Measurements from ENCODE around the gene VLDLR.

VLDLR gene

DNA sequence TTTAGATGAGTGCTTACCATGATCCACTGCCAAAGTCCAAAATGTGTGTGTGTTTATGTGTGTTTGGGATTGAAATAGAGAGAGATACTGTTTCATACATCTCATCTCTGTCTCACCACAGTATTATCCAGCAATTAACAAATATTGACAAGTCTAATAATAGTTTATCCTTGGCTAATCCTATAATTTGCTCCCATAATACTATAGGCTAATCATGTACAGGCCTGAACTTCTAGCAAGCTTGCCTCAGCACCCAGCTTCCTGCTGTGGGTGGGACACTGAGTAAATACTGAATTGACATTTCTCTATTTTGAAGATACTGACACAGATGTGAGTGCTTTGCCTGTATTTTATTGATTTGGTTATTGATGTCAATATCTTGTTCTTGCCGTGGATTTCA lies 60.4 kb downstream of the VLDLR start:
- TF ChIP-seq SIN3A (IDR thresholded peaks at IDR 0.05; ENCODE audit: borderline replicate concordance, insufficient read depth, low read length) (no peak), TAF1 (IDR thresholded peaks at IDR 0.05; ENCODE audit: borderline replicate concordance, insufficient read depth, low read length) (no peak), FOXP2 (optimal IDR thresholded peaks at IDR 0.05; ENCODE audit: borderline replicate concordance, extremely low read depth, extremely low read length, insufficient read depth) (no peak), POLR2AphosphoS5 (IDR thresholded peaks at IDR 0.05; ENCODE audit: low read depth, low read length) (no peak)
- TF ChIP-seq, protein P1, sequence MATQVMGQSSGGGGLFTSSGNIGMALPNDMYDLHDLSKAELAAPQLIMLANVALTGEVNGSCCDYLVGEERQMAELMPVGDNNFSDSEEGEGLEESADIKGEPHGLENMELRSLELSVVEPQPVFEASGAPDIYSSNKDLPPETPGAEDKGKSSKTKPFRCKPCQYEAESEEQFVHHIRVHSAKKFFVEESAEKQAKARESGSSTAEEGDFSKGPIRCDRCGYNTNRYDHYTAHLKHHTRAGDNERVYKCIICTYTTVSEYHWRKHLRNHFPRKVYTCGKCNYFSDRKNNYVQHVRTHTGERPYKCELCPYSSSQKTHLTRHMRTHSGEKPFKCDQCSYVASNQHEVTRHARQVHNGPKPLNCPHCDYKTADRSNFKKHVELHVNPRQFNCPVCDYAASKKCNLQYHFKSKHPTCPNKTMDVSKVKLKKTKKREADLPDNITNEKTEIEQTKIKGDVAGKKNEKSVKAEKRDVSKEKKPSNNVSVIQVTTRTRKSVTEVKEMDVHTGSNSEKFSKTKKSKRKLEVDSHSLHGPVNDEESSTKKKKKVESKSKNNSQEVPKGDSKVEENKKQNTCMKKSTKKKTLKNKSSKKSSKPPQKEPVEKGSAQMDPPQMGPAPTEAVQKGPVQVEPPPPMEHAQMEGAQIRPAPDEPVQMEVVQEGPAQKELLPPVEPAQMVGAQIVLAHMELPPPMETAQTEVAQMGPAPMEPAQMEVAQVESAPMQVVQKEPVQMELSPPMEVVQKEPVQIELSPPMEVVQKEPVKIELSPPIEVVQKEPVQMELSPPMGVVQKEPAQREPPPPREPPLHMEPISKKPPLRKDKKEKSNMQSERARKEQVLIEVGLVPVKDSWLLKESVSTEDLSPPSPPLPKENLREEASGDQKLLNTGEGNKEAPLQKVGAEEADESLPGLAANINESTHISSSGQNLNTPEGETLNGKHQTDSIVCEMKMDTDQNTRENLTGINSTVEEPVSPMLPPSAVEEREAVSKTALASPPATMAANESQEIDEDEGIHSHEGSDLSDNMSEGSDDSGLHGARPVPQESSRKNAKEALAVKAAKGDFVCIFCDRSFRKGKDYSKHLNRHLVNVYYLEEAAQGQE (IDR thresholded peaks at IDR 0.05; ENCODE audit: insufficient read depth in 1 of 2, low read depth in 2 of 2, low read length in 2 of 2), result no peak

DNA sequence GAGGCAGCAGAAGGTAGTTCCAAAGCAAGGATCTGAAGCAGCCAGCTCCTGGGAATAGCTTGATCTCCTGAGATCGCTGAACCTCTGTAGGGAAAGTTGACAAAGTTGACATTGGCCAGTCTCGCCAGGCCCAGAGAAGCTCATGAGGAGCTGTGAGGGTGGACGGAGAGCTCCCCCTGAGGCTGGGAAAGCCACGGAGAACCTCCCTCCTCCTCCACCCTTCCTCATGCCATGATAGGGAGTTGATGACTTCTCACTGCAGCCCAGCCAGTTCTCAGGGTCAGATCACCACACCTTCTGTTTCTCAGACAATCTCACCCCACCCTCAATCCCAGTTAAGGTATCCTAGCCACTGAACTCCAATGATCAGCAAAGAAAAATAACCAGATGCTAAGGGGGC lies 65.3 kb downstream of the VLDLR start:
- TF ChIP-seq SIN3A (IDR thresholded peaks at IDR 0.05; ENCODE audit: borderline replicate concordance, insufficient read depth, low read length) (no peak), POLR2AphosphoS5 (IDR thresholded peaks at IDR 0.05; ENCODE audit: low read depth, low read length) (no peak), TAF1 (IDR thresholded peaks at IDR 0.05; ENCODE audit: borderline replicate concordance, insufficient read depth, low read length) (no peak), FOXP2 (optimal IDR thresholded peaks at IDR 0.05; ENCODE audit: borderline replicate concordance, extremely low read depth, extremely low read length, insufficient read depth) (no peak)
- TF ChIP-seq, protein P1 (IDR thresholded peaks at IDR 0.05; ENCODE audit: insufficient read depth in 1 of 2, low read depth in 2 of 2, low read length in 2 of 2), result no peak

DNA sequence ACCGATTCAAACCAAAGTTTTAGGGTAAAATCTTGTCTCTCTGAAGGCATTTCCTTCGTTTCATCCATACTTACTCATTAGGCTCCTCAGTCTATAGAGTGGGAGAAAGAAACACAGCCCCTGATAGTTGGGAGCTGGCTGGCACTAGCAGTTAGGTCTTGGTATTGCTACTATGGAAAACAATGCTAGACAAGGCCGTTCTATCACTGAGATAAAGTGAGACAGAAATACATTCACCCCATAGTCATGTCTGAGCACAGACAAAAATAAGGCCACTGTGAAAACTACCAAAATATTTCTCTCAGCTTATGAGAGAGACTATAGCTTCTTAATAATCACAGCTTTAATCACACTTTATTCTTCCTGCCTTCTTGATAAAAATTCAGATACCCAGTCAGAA lies 67.0 kb downstream of the VLDLR start:
- TF ChIP-seq TAF1 (IDR thresholded peaks at IDR 0.05; ENCODE audit: borderline replicate concordance, insufficient read depth, low read length) (no peak), SIN3A (IDR thresholded peaks at IDR 0.05; ENCODE audit: borderline replicate concordance, insufficient read depth, low read length) (no peak), POLR2AphosphoS5 (IDR thresholded peaks at IDR 0.05; ENCODE audit: low read depth, low read length) (no peak), FOXP2 (optimal IDR thresholded peaks at IDR 0.05; ENCODE audit: borderline replicate concordance, extremely low read depth, extremely low read length, insufficient read depth) (no peak)

DNA sequence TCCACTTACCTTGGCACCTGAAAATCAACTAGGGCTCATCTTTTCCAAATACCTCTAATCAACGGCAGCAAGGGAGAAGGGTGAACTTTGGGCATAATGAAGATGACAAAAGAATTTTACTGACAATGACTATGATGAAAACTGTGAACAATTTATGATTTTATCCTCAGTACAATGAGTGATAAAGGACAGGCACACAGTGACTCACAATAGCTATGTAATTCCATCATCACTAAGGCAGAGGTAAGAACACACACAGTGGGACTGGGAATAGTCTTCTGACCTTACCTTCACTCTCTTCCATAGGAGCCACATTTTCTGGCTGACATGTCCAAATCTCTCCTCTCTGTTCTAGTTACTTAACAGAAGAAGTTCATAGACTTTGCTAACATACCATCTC lies 69.6 kb downstream of the VLDLR start:
- no peak for TF ChIP-seq SIN3A (IDR thresholded peaks at IDR 0.05; ENCODE audit: borderline replicate concordance, insufficient read depth, low read length)
- no peak for TF ChIP-seq FOXP2 (optimal IDR thresholded peaks at IDR 0.05; ENCODE audit: borderline replicate concordance, extremely low read depth, extremely low read length, insufficient read depth)
- TF ChIP-seq POLR2AphosphoS5 (IDR thresholded peaks at IDR 0.05; ENCODE audit: low read depth, low read length), result no peak
- TF ChIP-seq, protein P1 (IDR thresholded peaks at IDR 0.05; ENCODE audit: insufficient read depth in 1 of 2, low read depth in 2 of 2, low read length in 2 of 2), result no peak
- no peak for TF ChIP-seq TAF1 (IDR thresholded peaks at IDR 0.05; ENCODE audit: borderline replicate concordance, insufficient read depth, low read length)

DNA sequence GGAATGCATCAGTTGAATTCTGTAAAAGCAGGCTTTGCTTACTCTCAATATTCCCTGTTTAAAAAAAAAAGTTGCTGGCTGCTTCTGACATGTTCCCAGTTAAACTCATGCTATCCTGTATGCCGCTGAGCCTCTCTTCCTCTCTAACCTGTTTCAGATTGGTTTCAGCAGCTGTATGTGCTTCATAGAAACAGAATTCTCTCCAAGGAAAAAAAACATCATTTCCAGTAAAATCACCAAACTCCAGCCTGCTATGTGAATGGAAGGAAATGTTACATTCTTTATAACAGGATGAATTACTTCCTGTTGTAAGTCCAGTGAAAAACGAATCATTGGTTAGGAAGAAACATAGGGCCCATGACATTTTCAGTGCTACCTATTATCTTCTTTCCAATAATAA lies 70.0 kb downstream of the VLDLR start:
- no peak for TF ChIP-seq FOXP2 (optimal IDR thresholded peaks at IDR 0.05; ENCODE audit: borderline replicate concordance, extremely low read depth, extremely low read length, insufficient read depth)
- TF ChIP-seq, protein P1 (IDR thresholded peaks at IDR 0.05; ENCODE audit: insufficient read depth in 1 of 2, low read depth in 2 of 2, low read length in 2 of 2), result no peak
- no peak for TF ChIP-seq TAF1 (IDR thresholded peaks at IDR 0.05; ENCODE audit: borderline replicate concordance, insufficient read depth, low read length)
- no peak for TF ChIP-seq SIN3A (IDR thresholded peaks at IDR 0.05; ENCODE audit: borderline replicate concordance, insufficient read depth, low read length)
- no peak for TF ChIP-seq POLR2AphosphoS5 (IDR thresholded peaks at IDR 0.05; ENCODE audit: low read depth, low read length)
